GM10847 (cell line): ENCODE measurements around the gene TMIGD3.

ENCODE experiments used
- POLR2A ChIP-seq: IDR thresholded peaks from 2 replicates; pipeline ENCODE4 v1.6.1; 2011; ENCODE audit not compliant: insufficient read length; ENCODE audit errors: extremely low read depth

TMIGD3 gene

GRCh38 chr1:111489604-111490003 is 13.8 kb downstream of the TMIGD3 start:
- no peak for TF ChIP-seq POLR2A

- no peak for TF ChIP-seq POLR2A
Observed at GRCh38 chr1:111488669-111489068, 14.8 kb downstream of the TMIGD3 start.

DNA sequence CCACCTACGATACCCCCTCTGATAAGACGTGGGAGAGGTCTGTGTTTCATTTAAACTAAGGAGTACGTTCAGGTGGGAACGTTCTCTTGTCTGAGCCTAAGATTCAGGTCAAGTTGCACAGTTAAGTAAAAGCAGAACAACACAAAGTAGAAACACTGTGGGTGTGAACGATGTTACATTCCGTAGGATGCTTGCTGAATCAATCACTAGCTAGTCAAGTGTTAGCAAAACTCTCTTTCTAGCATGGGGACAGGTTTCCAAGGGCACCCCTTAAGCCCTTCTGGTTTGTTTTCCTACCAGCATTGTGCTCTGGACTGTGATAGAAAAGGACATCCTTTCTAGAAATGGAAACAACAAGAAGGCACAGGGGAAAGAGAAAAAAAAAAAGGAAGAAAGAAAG is 16.3 kb downstream of the TMIGD3 start:
- TF ChIP-seq POLR2A: no peak

DNA sequence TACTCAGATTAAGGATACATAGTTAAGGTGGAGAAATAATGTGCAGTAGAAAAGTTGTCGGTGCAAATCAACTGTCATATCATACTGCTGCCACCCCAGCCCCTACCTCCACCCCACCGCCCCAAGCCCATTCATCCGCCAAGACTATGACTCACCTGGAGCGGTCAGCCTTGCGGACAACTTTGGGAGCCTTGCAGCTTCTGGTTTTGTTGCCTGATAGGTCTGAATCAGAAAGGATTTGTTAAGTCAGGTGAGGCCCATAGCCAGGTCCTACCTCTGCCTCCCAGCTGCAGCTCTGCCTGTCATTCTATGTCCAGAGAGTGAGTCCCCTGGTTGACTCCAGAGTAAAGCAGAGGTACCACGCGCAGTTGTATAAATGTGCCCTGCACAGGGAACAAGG is 17.0 kb downstream of the TMIGD3 start:
- no peak for TF ChIP-seq POLR2A

DNA sequence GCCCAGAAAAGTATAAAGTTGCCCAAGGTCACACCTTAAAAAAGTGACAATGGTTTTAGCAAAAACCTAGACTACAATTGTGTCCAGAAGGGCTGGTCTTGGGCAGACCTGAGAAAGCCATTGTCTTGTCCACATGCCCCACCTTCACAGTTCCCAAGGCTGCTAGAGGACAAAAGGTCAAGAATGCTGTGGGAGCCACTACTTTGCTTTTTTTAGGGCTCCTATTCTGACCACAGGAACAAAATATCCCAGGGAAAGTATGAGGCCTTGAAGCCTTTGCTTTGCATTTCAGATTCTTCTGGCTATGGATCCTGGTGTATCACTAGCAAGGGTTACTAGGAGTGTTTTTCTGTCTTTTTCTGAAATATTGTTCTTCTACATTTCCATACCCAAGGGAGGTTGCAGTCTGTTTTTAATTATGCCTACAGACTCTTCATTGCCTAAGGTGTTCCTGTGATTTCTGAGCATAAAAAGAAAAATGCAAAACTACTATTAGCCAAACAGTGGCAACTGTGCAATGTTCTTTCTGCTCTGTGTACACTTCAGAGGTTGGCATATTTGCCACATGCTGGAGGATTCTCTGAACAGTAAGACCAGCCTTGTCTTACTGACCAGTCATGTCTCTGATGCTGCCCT is 18.9 kb downstream of the TMIGD3 start:
- TF ChIP-seq POLR2A: no peak

GRCh38 chr1:111483876-111484275 is 19.6 kb downstream of the TMIGD3 start:
- TF ChIP-seq POLR2A: no peak

GRCh38 chr1:111483166-111483565 is 20.3 kb downstream of the TMIGD3 start:
- no peak for TF ChIP-seq POLR2A

GRCh38 chr1:111481387-111482221 is 21.8 kb downstream of the TMIGD3 start:
- TF ChIP-seq POLR2A: no peak

DNA sequence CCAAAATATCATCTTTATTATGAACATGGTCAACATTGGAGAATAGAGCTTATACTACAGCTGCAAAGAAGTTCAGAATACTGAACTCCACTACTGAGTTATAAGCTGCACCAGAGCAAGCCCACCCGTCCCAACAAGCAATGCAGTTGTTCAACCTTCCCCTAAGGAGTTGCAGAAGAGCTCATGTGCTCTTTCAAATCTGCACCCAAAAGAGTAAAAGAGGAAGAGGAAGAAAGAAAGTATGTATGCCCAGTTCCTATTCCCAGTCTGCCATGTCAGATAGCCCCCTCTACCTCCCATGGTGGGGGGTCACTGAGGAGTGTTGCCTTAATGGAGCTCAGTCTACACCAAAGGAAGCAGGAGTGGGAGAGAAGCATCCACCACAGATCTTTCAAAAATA is 22.8 kb downstream of the TMIGD3 start:
- no peak for TF ChIP-seq POLR2A

DNA sequence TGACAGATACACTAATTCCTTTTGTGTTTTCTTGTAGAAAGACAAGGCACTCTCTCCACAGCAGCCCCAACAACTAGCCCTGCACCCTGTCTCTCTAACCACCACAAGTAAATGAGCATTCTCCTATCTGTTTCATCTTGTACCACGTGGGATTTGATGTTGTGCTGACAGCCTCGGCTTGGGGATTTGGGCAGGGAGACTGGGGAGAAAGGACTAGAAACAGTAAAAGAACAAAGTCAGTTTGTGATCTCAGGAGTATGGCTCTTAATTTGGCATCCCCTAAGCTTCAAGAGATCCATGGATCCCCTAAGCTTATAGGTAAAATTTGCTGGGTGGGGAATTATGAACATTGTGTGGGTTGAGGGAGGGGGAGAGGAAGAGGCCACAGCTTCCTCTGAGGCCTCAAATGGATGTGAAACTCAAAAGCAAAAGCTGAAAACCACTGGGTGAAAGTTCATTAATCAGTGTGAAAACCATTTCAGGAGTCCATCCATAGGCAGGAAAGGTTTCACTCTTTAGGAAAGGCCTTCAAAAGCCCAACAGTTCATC is 26.6 kb downstream of the TMIGD3 start:
- no peak for TF ChIP-seq POLR2A

- no peak for TF ChIP-seq POLR2A
Observed at GRCh38 chr1:111476214-111476613, 27.2 kb downstream of the TMIGD3 start.

- TF ChIP-seq POLR2A: no peak
Observed at GRCh38 chr1:111475701-111476100, 27.7 kb downstream of the TMIGD3 start.

- TF ChIP-seq POLR2A: no peak
Observed at GRCh38 chr1:111474521-111474920, 28.9 kb downstream of the TMIGD3 start.

- TF ChIP-seq POLR2A: no peak
Observed at GRCh38 chr1:111474106-111474505, 29.3 kb downstream of the TMIGD3 start.

DNA sequence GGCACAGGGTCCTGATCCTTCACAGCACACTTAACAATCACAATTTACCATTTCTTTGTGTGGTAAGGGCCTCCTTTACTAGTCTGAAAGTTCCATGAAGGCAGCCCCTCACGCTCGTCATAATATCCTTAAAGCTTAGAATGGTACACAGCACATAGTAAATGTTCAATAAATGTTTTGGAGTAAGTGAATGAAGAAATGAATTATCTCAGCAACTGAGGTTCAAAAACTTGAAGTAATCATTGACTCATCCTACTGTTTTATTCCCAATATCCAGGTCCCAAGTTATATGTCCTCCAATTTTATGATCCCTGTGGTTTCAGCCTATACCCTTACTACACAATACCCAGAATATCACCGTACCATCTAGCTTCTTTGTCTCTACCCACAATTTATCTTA is 31.9 kb downstream of the TMIGD3 start:
- TF ChIP-seq POLR2A: no peak

- no peak for TF ChIP-seq POLR2A
Observed at GRCh38 chr1:111471012-111471411, 32.4 kb downstream of the TMIGD3 start.

DNA sequence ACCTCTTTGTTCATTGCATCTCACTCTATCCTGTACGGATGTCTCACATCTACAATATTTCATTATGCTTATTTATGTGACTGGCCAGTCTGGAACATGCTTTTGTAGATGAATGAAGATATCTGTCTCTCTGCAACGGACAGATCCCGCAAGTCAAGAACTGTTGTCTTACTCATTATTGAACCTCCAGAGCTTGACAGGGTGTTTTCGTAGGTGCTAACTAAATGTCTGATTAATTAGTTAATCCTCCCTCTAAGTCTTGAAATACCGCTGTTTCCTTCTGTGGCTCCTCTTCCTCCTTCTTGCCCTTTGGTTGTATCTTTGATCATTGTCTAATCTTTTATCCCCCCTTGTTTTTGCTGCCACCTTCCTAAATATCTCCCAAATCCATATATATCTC is 32.8 kb downstream of the TMIGD3 start:
- no peak for TF ChIP-seq POLR2A

DNA sequence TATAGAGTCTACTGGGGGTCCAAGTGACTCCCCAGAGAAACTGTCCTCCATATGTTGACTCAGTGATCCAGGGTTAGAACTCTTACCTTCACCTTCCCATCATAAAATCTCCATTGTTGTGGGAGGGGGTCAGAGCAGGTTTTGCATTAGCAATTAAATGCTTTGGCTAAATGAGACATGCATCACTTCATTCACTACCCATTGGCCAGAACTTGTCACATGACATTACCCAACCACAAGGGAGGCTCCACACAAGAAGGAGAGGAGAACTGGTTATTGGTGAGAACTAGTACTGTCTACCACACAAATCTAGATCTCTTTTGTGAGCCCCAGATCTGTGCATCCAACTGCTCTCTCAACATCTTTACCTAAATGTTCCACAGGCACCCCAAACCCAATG is 33.9 kb downstream of the TMIGD3 start:
- no peak for TF ChIP-seq POLR2A
